Astrocyte (in vitro differentiated cells and primary cell): Measurements from ENCODE around the gene TJP1.

Experiments
- CTCF ChIP-seq: IDR thresholded peaks from 2 replicates; pipeline ENCODE4 v1.5.1; 2011; ENCODE audit warnings: low read depth, mild to moderate bottlenecking, inconsistent platforms, low read length, moderate library complexity; ENCODE audit not compliant: insufficient read depth
- EZH2 ChIP-seq: IDR thresholded peaks from 2 replicates; pipeline ENCODE4 v1.6.1; 2012; ENCODE audit warnings: mild to moderate bottlenecking, low read length, inconsistent platforms; ENCODE audit not compliant: insufficient read depth

GRCh38 chr15:29795610-29796009 is 26.7 kb downstream of the TJP1 start:
- TF ChIP-seq CTCF (no peak), EZH2 (no peak)
